ENCODE data around the gene SLC18B1. TPM values are rescaled to one million over a fixed set of nuclear protein-coding genes. Genes with fewer than 3 reads are reported as not detected.

SLC18B1 gene
- total and polyA plus RNA-seq, 10 of the 15 experiments (the other 5 are each of a cell fraction or from before 2014, with no cell fraction given) = 3.5 to 11.8 (median 7.1) TPM

- no peak for TF ChIP-seq ATF3 (IDR thresholded peaks at IDR 0.05; ENCODE audit: borderline replicate concordance, extremely low read depth, low read depth, low read length)
- no peak for TF ChIP-seq POLR2AphosphoS2 (IDR thresholded peaks at IDR 0.05; ENCODE audit: low read depth, low read length)
- TF ChIP-seq YBX1 (IDR thresholded peaks at IDR 0.05) = no peak
- TF ChIP-seq ZNF24 (IDR thresholded peaks at IDR 0.05) = no peak
Observed at GRCh38 chr6:132741281-132741680, 57.2 kb downstream of the SLC18B1 start (continued).

GRCh38 chr6:132736239-132736638, 62.2 kb downstream of the SLC18B1 start:
- H4K20me1 ChIP-seq (ENCODE audit: control insufficient read depth, insufficient read depth) = no peaks in the 10 kb centered on the region
- in situ Hi-C loops (cut with MboI) (no loop called here), intact Hi-C loops (cut with micrococcal nuclease; ENCODE audit: unreplicated experiment) (no loop called here)
- no peak for DNase-seq (ENCODE audit: low read depth, low spot score)
- no peaks in the 10 kb centered on the region for H3K36me3 ChIP-seq (ENCODE audit: control insufficient read depth in 2 of 2, insufficient read depth in 2 of 2, low read length in 1 of 2)
- H3K4me1 ChIP-seq (ENCODE audit: control insufficient read depth, insufficient read depth, low read length) = no peaks in the 10 kb centered on the region
- H2AFZ ChIP-seq (ENCODE audit: control insufficient read depth, low read depth, low read length) = no peak overlapping the region
- no peak for ATAC-seq
- no peak overlapping the region for H3K4me3 ChIP-seq
- no peak overlapping the region for H3K4me2 ChIP-seq (ENCODE audit: control insufficient read depth, insufficient read depth)
- POLR2A ChIA-PET = interaction anchor here (0.5 kb wide), 1 partner anchor 1006 kb away, joined by 4 read pairs; no protein-coding TSS in a partner anchor
- H3K9me3 ChIP-seq (replicated peaks; ENCODE audit: control insufficient read depth, insufficient read depth, low read length) = no peaks in the 10 kb centered on the region
- no peaks in the 10 kb centered on the region for H3K79me2 ChIP-seq (ENCODE audit: control insufficient read depth, insufficient read depth, low read length)
- TF ChIP-seq BACH1 (IDR thresholded peaks at IDR 0.05; ENCODE audit: borderline replicate concordance) = no peak
- no peak for TF ChIP-seq ETV6 (conservative IDR thresholded peaks at IDR 0.05 in 1 of 2, IDR thresholded peaks at IDR 0.05 in 1 of 2; ENCODE audit: borderline replicate concordance in 1 of 2, low read depth in 1 of 2)
- TF ChIP-seq ZNF687 (IDR thresholded peaks at IDR 0.05) = no peak
- no peak for TF ChIP-seq ZNF217 (IDR thresholded peaks at IDR 0.05)
- TF ChIP-seq SPI1 (IDR thresholded peaks at IDR 0.05; ENCODE audit: borderline replicate concordance, insufficient read depth, low read depth, low read length) = no peak
- no peak for TF ChIP-seq POLR2AphosphoS5 (IDR thresholded peaks at IDR 0.05; ENCODE audit: low read length)
- no peak for TF ChIP-seq POLR2A (IDR thresholded peaks at IDR 0.05; ENCODE audit: low read depth, low read length)
- TF ChIP-seq ATF2 (IDR thresholded peaks at IDR 0.05; ENCODE audit: low read length) = no peak
- no peak for TF ChIP-seq PKNOX1 (IDR thresholded peaks at IDR 0.05)
- no peak for TF ChIP-seq MYB (IDR thresholded peaks at IDR 0.05; ENCODE audit: borderline replicate concordance, low read depth, low read length)
- no peak for FAIRE-seq
- BruUV-seq (replicated peaks) = no TSS peak
- WGBS (ENCODE audit: insufficient coverage, insufficient replicate concordance, low lambda C conversion rate, missing lambda C conversion rate) = 4% methylated on average over 1 of the region's 1 CpG
- RAD21 ChIA-PET (ENCODE audit: unreplicated experiment) = no interaction called here
- no peak overlapping the region for H3K9ac ChIP-seq (ENCODE audit: control insufficient read depth, insufficient read depth, low read length)
- H3K27me3 ChIP-seq (replicated peaks in 1 of 2; ENCODE audit: control insufficient read depth in 2 of 2, insufficient read depth in 2 of 2, low read length in 1 of 2) = no peaks in the 10 kb centered on the region
- CTCF ChIA-PET = no interaction called here
- no peak overlapping the region for H3K27ac ChIP-seq (ENCODE audit: control insufficient read depth, insufficient read depth)
- SMC1A ChIA-PET (ENCODE audit: uncharacterized antibody, unreplicated experiment) = interaction anchor here (1.3 kb wide), 2 partner anchors 12 to 14 kb away, joined by 3 read pairs; no protein-coding TSS in a partner anchor

All from GM12878 (cell line).